ENCODE measurements around the gene RPS6KA2. TPM values are rescaled to one million over a fixed set of nuclear protein-coding genes. Genes with fewer than 3 reads are reported as not detected.

The RPS6KA2 gene
- polyA plus RNA-seq, 4 donors = 25.3 to 34.5 (median 30.2) TPM

- DNase-seq (ENCODE audit: low read depth in 4 of 4, low spot score in 3 of 4) = no peak
Measured at GRCh38 chr6:166439366-166440091, 187.5 kb downstream of the RPS6KA2 start.

DNA sequence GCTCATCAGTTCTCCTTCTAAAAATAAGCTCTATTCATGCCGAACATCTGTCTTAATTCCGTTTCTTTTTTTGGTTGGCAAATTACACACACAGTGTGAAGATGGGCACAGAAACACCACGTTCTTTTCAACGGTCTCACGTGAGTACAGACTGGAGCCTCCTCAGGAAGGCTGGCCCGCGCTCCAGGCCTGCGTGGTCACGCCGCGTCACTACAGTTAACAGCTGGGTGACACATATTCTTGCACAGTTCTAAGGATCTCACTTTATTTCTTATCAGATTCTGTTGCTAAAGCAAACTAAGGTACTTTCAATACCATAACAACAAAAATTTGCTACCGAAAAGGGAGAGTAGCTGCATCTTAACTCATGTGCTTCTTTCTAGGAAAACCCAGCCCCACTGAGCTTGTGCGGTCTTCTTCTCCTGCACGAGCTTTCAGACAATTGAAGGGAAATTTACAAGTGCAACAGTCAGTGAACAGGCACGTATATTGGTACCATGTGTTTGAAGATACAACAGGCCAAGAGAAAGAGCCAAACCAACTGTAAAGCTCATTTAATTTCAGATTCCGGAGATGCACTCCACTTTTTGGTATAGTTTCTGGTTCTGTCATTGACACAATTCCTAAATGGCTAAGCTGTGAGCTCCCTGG is 188.7 kb downstream of the RPS6KA2 start:
- DNase-seq (ENCODE audit: low read depth in 4 of 4, low spot score in 3 of 4) = no peak

DNA sequence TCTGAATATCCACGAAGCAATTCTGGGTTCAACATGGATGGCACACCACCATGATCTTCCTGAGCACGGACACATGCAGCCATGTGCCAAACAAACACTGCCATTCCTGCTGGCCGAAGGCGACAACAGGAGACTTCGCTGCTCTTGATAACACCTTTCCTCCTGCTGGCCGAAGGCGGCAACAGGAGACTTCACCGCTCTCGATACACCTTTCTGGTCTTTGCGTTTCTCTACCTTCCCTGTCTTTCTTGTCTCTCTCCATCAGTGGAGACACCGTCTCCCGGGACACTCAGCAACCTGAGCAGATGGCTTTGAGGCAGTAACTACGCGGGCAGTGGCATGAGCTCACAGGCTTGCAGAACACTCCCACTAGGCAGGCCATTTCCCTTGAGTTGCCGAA is 189.4 kb downstream of the RPS6KA2 start:
- no peak for DNase-seq (ENCODE audit: low read depth in 4 of 4, low spot score in 3 of 4)

DNA sequence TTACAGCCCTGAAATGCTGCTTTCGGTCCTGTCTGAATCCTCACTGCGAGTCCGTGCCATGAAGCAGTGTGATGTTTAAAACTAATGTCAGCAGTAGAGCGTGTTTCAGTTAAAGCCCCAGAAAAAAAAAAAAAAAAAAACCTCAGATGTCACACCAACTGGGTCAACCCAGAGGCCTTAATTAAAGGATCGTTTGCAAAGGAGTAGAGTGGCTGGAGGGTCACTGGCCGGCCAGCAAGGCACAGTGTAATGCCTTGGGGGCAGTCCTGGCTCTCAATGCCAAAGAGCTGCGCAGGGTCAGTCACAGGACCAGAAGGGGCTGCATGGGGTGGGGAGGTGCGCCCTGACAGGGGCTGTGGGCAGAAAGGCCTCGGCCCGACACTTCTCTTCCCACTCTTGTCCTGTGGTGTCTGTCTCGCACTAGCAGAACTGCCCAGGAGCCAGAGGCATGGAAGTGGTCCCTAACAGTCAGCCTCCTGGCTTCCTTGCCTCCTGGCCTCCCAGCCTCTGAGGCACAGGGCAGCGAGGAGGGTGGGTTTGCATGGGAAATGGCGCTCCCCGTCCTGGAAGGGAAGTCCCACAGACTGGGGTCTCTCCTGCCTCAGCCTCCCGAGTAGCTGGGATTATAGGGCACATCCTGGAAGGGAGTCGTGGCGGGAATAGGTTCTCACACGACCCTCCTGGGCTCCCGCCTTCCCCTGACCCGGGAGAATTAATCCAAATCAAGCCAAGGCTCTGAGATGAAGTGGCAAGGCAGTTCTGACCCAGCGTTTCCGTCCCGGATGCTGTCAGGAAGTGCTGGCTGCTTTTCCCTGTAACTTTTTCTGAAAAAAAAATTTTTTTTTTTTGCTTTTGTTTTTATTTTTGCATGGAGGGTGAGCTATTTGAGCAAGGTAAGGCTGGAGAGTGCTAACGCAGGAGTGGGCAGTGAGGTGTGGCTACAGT is 190.6 kb downstream of the RPS6KA2 start:
- no peak for DNase-seq (ENCODE audit: low read depth in 4 of 4, low spot score in 3 of 4)

GRCh38 chr6:166435574-166435973 is 191.5 kb downstream of the RPS6KA2 start:
- no peak for DNase-seq (ENCODE audit: low read depth in 4 of 4, low spot score in 3 of 4)

GRCh38 chr6:166434336-166434735 is 192.7 kb downstream of the RPS6KA2 start:
- DNase-seq (ENCODE audit: low read depth in 4 of 4, low spot score in 3 of 4) = no peak

- DNase-seq (ENCODE audit: low read depth in 4 of 4, low spot score in 3 of 4) = no peak
Measured at GRCh38 chr6:166433096-166433495, 194.0 kb downstream of the RPS6KA2 start.

- no peak for DNase-seq (ENCODE audit: low read depth in 4 of 4, low spot score in 3 of 4)
Measured at GRCh38 chr6:166430269-166430668, 196.8 kb downstream of the RPS6KA2 start.

- DNase-seq (ENCODE audit: low read depth in 4 of 4, low spot score in 3 of 4) = no peak
Measured at GRCh38 chr6:166424431-166424830, 202.6 kb downstream of the RPS6KA2 start.

GRCh38 chr6:166423781-166424180 is 203.3 kb downstream of the RPS6KA2 start:
- DNase-seq (ENCODE audit: low read depth in 4 of 4, low spot score in 3 of 4) = no peak

DNA sequence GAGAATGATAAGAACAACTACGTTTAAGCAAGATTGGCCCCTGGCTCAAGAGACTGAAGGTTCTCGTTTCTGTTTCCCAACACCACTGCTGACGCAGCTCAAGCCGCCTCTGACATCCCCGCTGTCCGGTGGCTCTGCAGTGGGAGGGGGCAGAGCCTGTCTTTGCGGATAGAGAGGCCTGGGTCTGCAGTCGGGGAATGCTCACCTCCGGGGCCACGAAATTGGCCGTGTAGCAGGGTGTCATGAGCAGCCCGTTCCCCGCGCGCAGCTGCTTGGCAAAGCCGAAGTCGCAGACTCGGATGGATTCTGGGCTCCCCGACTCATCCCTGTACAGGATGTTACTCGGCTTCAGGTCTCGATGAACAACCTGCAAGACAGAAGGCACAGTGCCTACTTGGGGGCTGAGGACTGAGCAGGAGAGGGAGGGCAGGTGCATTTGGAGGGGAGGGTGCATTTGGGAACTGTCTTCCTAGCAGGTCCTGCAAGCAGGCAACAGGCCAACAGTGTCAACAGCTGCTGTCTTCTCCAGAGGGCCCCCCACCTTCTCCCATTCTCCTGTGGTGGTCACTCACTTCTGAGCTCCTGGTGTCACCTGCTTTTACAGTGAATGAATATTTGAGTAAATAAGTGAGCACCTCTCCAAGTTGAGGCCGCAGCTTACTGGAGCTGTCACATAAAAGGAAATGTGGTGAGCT is 203.9 kb downstream of the RPS6KA2 start:
- no peak for DNase-seq (ENCODE audit: low read depth in 4 of 4, low spot score in 3 of 4)

DNA sequence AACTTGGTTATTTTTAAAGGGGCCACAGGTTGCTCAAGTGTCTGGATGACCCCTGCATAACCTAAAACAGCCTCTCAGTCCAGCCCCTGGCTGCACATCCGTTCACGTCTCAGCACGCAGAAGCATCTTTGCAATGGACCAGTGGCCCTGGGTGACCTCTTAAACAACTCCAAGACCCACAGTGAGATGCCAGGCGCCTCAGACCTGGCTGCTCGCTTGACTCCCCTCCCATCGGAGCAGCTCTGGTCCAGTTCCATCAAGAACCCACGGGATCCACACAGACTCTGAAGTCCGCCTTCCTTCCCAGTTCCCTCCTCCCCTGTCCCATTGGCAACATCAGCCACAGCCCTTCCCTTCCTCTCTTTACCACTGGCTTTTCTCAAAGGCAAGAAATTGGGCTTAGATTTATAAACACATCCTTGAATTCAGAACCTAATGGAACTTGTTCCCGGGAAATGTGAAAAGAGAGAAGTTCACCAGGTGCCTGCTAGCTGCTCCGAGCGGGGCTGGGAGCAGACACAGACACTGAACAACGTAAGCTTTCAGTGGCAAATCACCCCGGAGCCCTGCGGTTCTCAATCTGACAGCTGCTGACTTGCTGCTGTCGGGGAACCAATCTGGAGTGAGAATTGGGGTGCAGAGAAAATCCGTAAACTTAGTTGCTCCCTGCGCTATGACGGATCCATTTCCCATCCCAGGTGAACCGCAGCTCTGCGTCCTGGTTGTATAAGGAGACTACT is 204.7 kb downstream of the RPS6KA2 start:
- DNase-seq (ENCODE audit: low read depth in 4 of 4, low spot score in 3 of 4) = no peak

- no peak for DNase-seq (ENCODE audit: low read depth in 4 of 4, low spot score in 3 of 4)
Measured at GRCh38 chr6:166420351-166420750, 206.7 kb downstream of the RPS6KA2 start.

GRCh38 chr6:166419717-166420116 is 207.3 kb downstream of the RPS6KA2 start:
- no peak for DNase-seq (ENCODE audit: low read depth in 4 of 4, low spot score in 3 of 4)

GRCh38 chr6:166419286-166419685 is 207.8 kb downstream of the RPS6KA2 start:
- DNase-seq (ENCODE audit: low read depth in 4 of 4, low spot score in 3 of 4) = no peak

GRCh38 chr6:166418691-166419143 is 208.3 kb downstream of the RPS6KA2 start:
- no peak for DNase-seq (ENCODE audit: low read depth in 4 of 4, low spot score in 3 of 4)

DNA sequence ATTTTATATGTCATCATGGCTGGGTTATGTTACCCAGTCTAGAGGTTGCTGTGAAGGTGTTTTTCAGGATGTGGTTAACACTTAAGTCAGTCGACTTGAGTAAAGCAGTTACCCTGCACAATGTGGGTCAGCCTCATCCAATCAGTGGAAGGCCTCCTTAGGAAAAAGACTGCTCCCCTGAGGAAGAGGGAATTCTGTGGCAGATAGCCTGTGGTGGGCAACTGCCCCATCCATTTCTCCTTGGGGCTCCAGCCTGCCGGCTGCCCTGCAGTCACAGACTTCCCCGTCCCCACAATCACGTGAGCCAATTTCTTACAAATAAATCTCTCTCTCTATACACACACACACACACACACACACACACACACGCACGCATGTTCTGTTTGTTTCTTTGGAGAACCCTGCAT is 209.8 kb downstream of the RPS6KA2 start:
- DNase-seq (ENCODE audit: low read depth in 4 of 4, low spot score in 3 of 4) = no peak

GRCh38 chr6:166415833-166416347 is 211.2 kb downstream of the RPS6KA2 start:
- no peak for DNase-seq (ENCODE audit: low read depth in 4 of 4, low spot score in 3 of 4)

DNA sequence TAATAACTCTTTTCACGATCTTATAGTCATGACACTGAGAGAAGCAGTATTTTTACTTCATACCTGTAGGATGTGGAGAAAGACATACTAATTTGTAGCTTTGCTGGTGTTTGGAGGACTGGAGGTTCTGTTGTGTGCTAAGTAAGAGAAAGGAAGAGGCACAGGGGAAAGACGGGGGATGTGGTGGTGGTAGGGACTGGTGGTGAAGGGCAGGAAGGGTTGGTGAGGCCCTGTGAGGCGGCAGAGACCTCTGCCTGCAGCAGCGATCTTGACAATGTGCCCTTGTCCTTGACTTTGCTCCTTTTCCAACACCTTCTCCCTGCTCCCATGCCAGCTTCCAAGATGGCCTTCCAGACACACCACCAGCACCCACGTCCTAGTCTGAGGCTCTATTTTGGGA is 211.7 kb downstream of the RPS6KA2 start:
- no peak for DNase-seq (ENCODE audit: low read depth in 4 of 4, low spot score in 3 of 4)

- no peak for DNase-seq (ENCODE audit: low read depth in 4 of 4, low spot score in 3 of 4)
Measured at GRCh38 chr6:166413491-166413951, 213.5 kb downstream of the RPS6KA2 start.

Data from left renal pelvis (tissue), 4 donors.